ENCODE measurements around the gene NSUN5. TPM values are rescaled to one million over a fixed set of nuclear protein-coding genes. Genes with fewer than 3 reads are reported as not detected.
"Not testable (repeated sequence)": the region's sequence is repeated elsewhere in the genome, so short reads cannot be mapped to it uniquely, and the experiment has no call there.

Gene NSUN5
- total and polyA plus RNA-seq, 2 experiments from 2014 or later: 22.6 to 30.6 TPM

DNA sequence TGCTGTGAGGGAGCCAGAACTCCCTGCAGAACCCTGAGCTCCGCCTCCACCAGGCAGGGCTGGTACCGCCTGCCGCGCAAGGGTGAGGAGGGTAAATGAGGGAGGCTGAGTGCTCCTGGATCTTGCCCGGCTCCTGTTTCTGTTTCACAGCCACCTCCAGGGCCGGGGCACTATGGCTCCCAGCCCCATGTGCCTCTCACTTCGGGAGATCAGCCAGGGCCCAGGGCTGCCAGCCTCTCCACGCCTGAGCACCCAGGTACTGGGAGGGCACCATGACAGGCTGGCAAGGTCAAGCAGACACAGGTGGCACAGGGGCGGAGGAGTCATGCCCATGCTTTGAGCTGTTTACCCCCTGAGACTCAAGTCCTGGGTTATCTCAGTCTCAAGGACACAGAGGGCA lies 10.9 kb upstream of the NSUN5 start:
- DNase-seq (ENCODE audit: low spot score); H3K27me3 ChIP-seq: not testable (repeated sequence)

DNA sequence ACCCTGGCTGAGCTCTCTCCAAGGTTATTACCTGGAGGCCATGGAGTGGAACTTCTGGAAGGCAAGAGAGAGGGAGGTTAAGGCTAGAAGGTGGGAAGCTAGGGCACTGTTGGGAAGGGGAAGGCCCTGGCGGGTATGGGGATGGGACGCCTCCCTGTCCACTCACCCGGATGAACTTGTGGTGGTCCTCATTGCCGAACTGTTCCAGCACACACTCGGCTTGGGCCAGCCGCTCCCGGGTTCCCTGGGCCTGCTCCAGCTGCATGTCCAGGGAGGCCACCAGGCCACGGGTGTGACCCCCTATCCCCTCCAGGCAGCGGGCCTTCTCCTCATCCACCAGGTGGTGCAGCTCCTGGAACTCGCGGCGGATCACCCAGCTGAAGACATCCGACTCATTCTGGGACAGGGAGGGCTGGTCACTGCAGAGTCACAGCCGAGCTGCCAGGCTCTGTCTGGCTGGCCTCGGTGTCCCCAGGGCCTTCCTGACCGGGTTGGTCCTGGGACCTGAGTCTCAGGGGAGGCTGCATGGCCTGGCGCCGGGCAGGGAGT lies 10.1 kb upstream of the NSUN5 start:
- not testable (repeated sequence) for H3K4me3 ChIP-seq; H2AFZ ChIP-seq; H3K79me2 ChIP-seq; H4K20me1 ChIP-seq (ENCODE audit: insufficient read depth, poor library complexity, severe bottlenecking); H3K9me3 ChIP-seq (ENCODE audit: low read depth); H3K4me2 ChIP-seq; H3K27me3 ChIP-seq; H3K36me3 ChIP-seq (replicated peaks; ENCODE audit: insufficient read depth, low read depth); H3K27ac ChIP-seq; DNase-seq (ENCODE audit: low spot score); H3K4me1 ChIP-seq (ENCODE audit: insufficient read depth); H3K9me2 ChIP-seq (replicated peaks; ENCODE audit: insufficient read depth)
- WGBS (ENCODE audit: low lambda C conversion rate, missing lambda C conversion rate): 83% methylated on average over 16 of the region's 18 CpGs

More for the DNA sequence above, 10.9 kb upstream of the NSUN5 start:
- H3K27ac ChIP-seq; H3K9me2 ChIP-seq (replicated peaks; ENCODE audit: insufficient read depth); H2AFZ ChIP-seq; H3K79me2 ChIP-seq; H3K4me2 ChIP-seq; H3K4me1 ChIP-seq (ENCODE audit: insufficient read depth); H3K4me3 ChIP-seq; H3K36me3 ChIP-seq (replicated peaks; ENCODE audit: insufficient read depth, low read depth); H3K9me3 ChIP-seq (ENCODE audit: low read depth); H4K20me1 ChIP-seq (ENCODE audit: insufficient read depth, poor library complexity, severe bottlenecking): not testable (repeated sequence)
- WGBS (ENCODE audit: low lambda C conversion rate, missing lambda C conversion rate): 87% methylated on average over 9 of the region's 9 CpGs

DNA sequence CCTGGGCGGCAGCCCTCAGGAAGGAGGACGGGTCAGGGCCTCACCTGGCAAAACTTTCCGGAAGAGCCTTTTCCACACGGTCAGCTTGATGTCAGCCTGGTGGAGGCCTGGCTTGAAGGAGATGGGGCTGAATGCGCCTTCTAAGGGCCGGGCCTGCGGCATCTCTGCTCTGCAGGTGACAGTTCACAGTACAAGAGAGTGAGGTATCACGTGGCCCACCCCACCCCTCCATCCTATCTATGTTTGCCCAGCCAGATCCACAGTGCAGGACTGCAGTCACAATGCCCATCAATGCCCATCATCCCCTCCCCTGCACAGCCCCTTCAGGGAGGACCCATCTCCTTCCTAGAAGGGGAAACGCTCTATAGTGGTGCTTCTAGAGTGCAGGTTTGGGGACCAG lies 7.9 kb upstream of the NSUN5 start:
- Histone ChIP-seq H3K27me3 (no peaks in the 10 kb centered on the region), H3K79me2 (no peaks in the 10 kb centered on the region), H3K4me2 (no peak overlapping the region), H4K20me1 (ENCODE audit: insufficient read depth, poor library complexity, severe bottlenecking) (no peaks in the 10 kb centered on the region), H3K4me1 (ENCODE audit: insufficient read depth) (no peaks in the 10 kb centered on the region), H3K4me3 (no peak overlapping the region), H3K27ac (no peak overlapping the region), H3K9me3 (ENCODE audit: low read depth) (no peaks in the 10 kb centered on the region), H3K36me3 (replicated peaks; ENCODE audit: insufficient read depth, low read depth) (no peaks in the 10 kb centered on the region), H2AFZ (no peak overlapping the region), H3K9me2 (replicated peaks; ENCODE audit: insufficient read depth) (no peaks in the 10 kb centered on the region)
- TF ChIP-seq EZH2 (IDR thresholded peaks at IDR 0.05; ENCODE audit: borderline replicate concordance) (no peak), EZH2phosphoT487 (IDR thresholded peaks at IDR 0.05; ENCODE audit: low read depth, severe bottlenecking, unreplicated experiment) (no peak)
- TF ChIP-seq, protein P1, sequence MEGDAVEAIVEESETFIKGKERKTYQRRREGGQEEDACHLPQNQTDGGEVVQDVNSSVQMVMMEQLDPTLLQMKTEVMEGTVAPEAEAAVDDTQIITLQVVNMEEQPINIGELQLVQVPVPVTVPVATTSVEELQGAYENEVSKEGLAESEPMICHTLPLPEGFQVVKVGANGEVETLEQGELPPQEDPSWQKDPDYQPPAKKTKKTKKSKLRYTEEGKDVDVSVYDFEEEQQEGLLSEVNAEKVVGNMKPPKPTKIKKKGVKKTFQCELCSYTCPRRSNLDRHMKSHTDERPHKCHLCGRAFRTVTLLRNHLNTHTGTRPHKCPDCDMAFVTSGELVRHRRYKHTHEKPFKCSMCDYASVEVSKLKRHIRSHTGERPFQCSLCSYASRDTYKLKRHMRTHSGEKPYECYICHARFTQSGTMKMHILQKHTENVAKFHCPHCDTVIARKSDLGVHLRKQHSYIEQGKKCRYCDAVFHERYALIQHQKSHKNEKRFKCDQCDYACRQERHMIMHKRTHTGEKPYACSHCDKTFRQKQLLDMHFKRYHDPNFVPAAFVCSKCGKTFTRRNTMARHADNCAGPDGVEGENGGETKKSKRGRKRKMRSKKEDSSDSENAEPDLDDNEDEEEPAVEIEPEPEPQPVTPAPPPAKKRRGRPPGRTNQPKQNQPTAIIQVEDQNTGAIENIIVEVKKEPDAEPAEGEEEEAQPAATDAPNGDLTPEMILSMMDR (IDR thresholded peaks at IDR 0.05; ENCODE audit: poor library complexity): no peak
- no peak for DNase-seq (ENCODE audit: low spot score)
- 87% methylated on average over 9 of the region's 9 CpGs for WGBS (ENCODE audit: low lambda C conversion rate, missing lambda C conversion rate)

DNA sequence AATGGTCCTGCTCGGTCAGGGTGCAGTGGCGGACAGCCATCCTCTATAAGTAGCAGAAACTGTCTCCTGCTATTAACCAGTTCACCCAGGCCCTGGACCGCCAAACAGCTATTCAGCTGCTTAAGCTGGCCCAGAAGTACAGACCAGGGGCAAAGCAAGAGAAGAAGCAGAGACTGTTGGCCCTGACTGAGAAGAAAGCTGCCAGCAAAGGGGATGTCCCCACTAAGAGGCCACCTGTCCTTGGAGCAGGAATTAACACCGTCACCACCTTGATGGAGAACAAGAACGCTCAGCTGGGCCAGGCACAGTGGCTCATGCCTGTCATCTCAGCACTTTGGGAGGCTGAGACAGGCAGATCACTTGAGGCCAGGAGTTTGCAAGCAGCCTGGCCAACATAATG lies 5.6 kb upstream of the NSUN5 start:
- no peak overlapping the region for H3K4me2 ChIP-seq
- H3K27me3 ChIP-seq: no peaks in the 10 kb centered on the region
- DNase-seq (ENCODE audit: low spot score): no peak
- H3K4me3 ChIP-seq: no peak overlapping the region
- H3K9me2 ChIP-seq (replicated peaks; ENCODE audit: insufficient read depth): no peaks in the 10 kb centered on the region
- no peak overlapping the region for H2AFZ ChIP-seq
- WGBS (ENCODE audit: low lambda C conversion rate, missing lambda C conversion rate): 89% methylated on average over 5 of the region's 5 CpGs
- H3K36me3 ChIP-seq (replicated peaks; ENCODE audit: insufficient read depth, low read depth): no peaks in the 10 kb centered on the region
- TF ChIP-seq, protein P1 (IDR thresholded peaks at IDR 0.05; ENCODE audit: poor library complexity): no peak
- no peak for TF ChIP-seq EZH2 (IDR thresholded peaks at IDR 0.05; ENCODE audit: borderline replicate concordance)
- TF ChIP-seq EZH2phosphoT487 (IDR thresholded peaks at IDR 0.05; ENCODE audit: low read depth, severe bottlenecking, unreplicated experiment): no peak
- H3K79me2 ChIP-seq: no peaks in the 10 kb centered on the region
- H3K9me3 ChIP-seq (ENCODE audit: low read depth): no peaks in the 10 kb centered on the region
- H4K20me1 ChIP-seq (ENCODE audit: insufficient read depth, poor library complexity, severe bottlenecking): no peaks in the 10 kb centered on the region
- H3K27ac ChIP-seq: no peak overlapping the region
- no peaks in the 10 kb centered on the region for H3K4me1 ChIP-seq (ENCODE audit: insufficient read depth)
